Smooth muscle cell (in vitro differentiated cells): ENCODE results near the gene DAB1. TPM values are rescaled to one million over a fixed set of nuclear protein-coding genes. Genes with fewer than 3 reads are reported as not detected.

Experiments used
- DNase-seq: peaks from one replicate; lab custom pipeline; 2025; ENCODE audit not compliant: unreplicated experiment; lab: John Stamatoyannopoulos, UW
- H2AFZ ChIP-seq: fragments of 200-600 bp; sonication (generic); 2 replicates; pipeline ENCODE4 v1.6.0; 2016; ENCODE audit warnings: antibody characterized with exemption, low read depth, mild to moderate bottlenecking
- H3F3A ChIP-seq: fragments of 200-600 bp; sonication (generic); 2 replicates; pipeline ENCODE4 v1.6.0; 2017; ENCODE audit warnings: antibody characterized with exemption, low read depth
- H3K27ac ChIP-seq: fragments of 200-600 bp; sonication (generic); 2 replicates; pipeline ENCODE4 v1.5.1; 2016; ENCODE audit warnings: low read depth, mild to moderate bottlenecking
- H3K27me3 ChIP-seq: fragments of 200-600 bp; sonication (generic); 2 replicates; pipeline ENCODE4 v1.6.1; 2016; ENCODE audit warnings: low read depth, mild to moderate bottlenecking
- H3K36me3 ChIP-seq: fragments of 200-600 bp; sonication (generic); 2 replicates; pipeline ENCODE4 v1.5.1; 2016; ENCODE audit warnings: low read depth
- H3K4me1 ChIP-seq: fragments of 200-600 bp; sonication (generic); 2 replicates; pipeline ENCODE4 v1.5.1; 2016; ENCODE audit warnings: low read depth
- H3K4me2 ChIP-seq: fragments of 200-600 bp; sonication (generic); 2 replicates; pipeline ENCODE4 v1.6.0; 2016; ENCODE audit warnings: mild to moderate bottlenecking
- H3K4me3 ChIP-seq: fragments of 200-600 bp; sonication (generic); 2 replicates; pipeline ENCODE4 v1.5.1; 2016; ENCODE audit warnings: mild to moderate bottlenecking
- H3K79me2 ChIP-seq: fragments of 200-600 bp; sonication (generic); 2 replicates; pipeline ENCODE4 v1.6.0; 2016; ENCODE audit warnings: low read depth, mild to moderate bottlenecking
- H3K9ac ChIP-seq: fragments of 200-600 bp; sonication (generic); 2 replicates; pipeline ENCODE4 v1.6.0; 2016; ENCODE audit warnings: low read depth
- H3K9me3 ChIP-seq: fragments of 200-600 bp; sonication (generic); replicated peaks from 2 replicates; pipeline ENCODE4 v1.5.1; 2016; ENCODE audit warnings: low read depth
- H4K20me1 ChIP-seq: fragments of 200-600 bp; sonication (generic); 2 replicates; pipeline ENCODE4 v1.6.0; 2016; ENCODE audit warnings: low read depth
- WGBS: methylation state at CpG from one replicate; pipeline ENCODE4 v1.1.7; 2016; ENCODE audit warnings: low lambda C conversion rate; 5-methylcytosine and 5-hydroxymethylcytosine counted together
- polyA plus RNA-seq: library from polyadenylated mRNA; unstranded; fragments of >200 nt; fragmentation: Nextera tagmentation; extraction: Ambion mirVana; gene quantifications from 2 replicates; pipeline ENCODE4 v1.2.1, GENCODE V29; 2016
- total RNA-seq: library from RNA; depleted of rRNA; stranded (reverse); fragments of >200 nt; gene quantifications from 2 replicates; pipeline ENCODE4 v1.2.3, GENCODE V29; 2014
- TF ChIP-seq, protein P1 (sequence below): fragments of 200-600 bp; sonication (generic); IDR thresholded peaks from 2 replicates; pipeline ENCODE4 v1.5.1; 2017; ENCODE audit warnings: borderline replicate concordance, mild to moderate bottlenecking, antibody characterized with exemption; ENCODE audit not compliant: insufficient read depth, poor library complexity, severe bottlenecking

Gene DAB1
- total and polyA plus RNA-seq, 2 experiments from 2014 or later: 0.22 to 0.30 TPM

DNA sequence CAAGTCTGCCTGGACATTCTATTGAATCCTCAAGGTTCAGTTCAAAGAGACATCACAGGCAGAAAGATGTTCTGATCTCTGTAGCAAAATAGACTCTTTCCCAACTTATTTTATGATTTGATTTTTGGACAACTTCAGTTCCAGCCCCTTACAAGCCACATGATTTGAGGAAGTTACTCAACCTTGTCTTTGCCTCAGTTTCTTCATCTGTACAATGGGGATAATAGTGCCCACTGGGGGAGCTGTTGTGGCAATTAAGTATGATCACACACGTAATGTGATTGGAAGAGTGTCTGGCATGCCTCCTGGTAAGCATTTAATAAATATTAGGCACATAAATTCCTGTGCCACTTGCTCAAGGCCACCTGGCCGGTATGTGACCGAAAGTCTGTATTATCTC lies 130.6 kb downstream of the DAB1 start:
- Histone ChIP-seq H3K27me3 (peaks cover 12% of the 10 kb centered on the region), H3K9ac (no peak overlapping the region), H3K9me3 (no peaks in the 10 kb centered on the region), H3K79me2 (no peaks in the 10 kb centered on the region), H3K4me2 (no peak overlapping the region), H4K20me1 (no peaks in the 10 kb centered on the region), H3K4me3 (no peak overlapping the region), H3F3A (no peaks in the 10 kb centered on the region), H2AFZ (no peak overlapping the region), H3K4me1 (no peaks in the 10 kb centered on the region), H3K27ac (no peak overlapping the region), H3K36me3 (no peaks in the 10 kb centered on the region)
- TF ChIP-seq, protein P1, sequence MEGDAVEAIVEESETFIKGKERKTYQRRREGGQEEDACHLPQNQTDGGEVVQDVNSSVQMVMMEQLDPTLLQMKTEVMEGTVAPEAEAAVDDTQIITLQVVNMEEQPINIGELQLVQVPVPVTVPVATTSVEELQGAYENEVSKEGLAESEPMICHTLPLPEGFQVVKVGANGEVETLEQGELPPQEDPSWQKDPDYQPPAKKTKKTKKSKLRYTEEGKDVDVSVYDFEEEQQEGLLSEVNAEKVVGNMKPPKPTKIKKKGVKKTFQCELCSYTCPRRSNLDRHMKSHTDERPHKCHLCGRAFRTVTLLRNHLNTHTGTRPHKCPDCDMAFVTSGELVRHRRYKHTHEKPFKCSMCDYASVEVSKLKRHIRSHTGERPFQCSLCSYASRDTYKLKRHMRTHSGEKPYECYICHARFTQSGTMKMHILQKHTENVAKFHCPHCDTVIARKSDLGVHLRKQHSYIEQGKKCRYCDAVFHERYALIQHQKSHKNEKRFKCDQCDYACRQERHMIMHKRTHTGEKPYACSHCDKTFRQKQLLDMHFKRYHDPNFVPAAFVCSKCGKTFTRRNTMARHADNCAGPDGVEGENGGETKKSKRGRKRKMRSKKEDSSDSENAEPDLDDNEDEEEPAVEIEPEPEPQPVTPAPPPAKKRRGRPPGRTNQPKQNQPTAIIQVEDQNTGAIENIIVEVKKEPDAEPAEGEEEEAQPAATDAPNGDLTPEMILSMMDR: no peak
- DNase-seq: no peak
- WGBS: 94% methylated on average over 3 of the region's 3 CpGs

DNA sequence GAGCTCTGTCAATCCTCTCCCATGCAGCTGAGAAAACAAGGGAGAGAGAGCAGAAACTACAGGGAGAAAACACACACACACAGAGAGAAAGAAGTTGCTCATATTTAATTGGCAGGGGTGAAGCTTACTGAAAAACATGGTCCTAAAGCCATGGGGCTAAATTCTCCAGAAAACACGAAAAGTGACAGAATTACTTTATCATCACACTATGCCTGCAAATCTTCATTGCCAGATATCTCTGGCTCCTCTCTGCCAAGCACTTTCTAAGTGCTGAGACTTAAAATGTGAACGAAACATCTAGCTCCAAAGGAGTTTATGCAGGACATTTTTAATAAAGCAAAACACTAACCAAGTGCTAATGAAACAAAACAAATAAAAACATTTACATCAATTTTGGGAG lies 134.1 kb downstream of the DAB1 start:
- TF ChIP-seq, protein P1: no peak
- Histone ChIP-seq H3K27me3 (peaks cover 12% of the 10 kb centered on the region), H3K9ac (no peak overlapping the region), H3K36me3 (no peaks in the 10 kb centered on the region), H3K9me3 (no peaks in the 10 kb centered on the region), H3K27ac (no peak overlapping the region), H3F3A (no peaks in the 10 kb centered on the region), H3K4me3 (no peak overlapping the region), H3K4me1 (no peaks in the 10 kb centered on the region), H4K20me1 (no peaks in the 10 kb centered on the region), H2AFZ (no peak overlapping the region), H3K4me2 (no peak overlapping the region), H3K79me2 (no peaks in the 10 kb centered on the region)
- 37% methylated on average over 2 of the region's 2 CpGs for WGBS
- DNase-seq: no peak

DNA sequence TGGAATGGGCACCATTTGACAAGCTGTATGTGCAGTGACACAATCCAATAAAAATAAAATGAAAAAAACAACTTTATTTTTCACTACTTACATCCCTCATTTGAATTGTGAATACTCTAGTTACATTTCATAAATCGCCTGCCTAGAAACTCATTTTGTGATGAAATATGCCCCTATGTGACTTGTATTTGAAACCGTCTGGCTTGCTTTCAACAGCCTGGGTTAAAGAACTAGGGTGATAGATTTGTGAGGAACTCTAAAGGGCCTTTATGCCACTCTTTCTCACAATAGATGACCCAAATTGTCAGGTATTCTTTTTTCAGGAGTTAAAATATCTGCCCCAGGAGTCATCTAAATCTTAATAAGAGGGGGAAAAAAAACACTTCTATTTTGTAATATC lies 137.9 kb downstream of the DAB1 start:
- Histone ChIP-seq H2AFZ (no peak overlapping the region), H4K20me1 (no peaks in the 10 kb centered on the region), H3K27ac (no peak overlapping the region), H3K4me3 (no peak overlapping the region), H3K79me2 (no peaks in the 10 kb centered on the region), H3K9ac (no peak overlapping the region), H3K36me3 (no peaks in the 10 kb centered on the region), H3F3A (no peaks in the 10 kb centered on the region), H3K9me3 (no peaks in the 10 kb centered on the region), H3K4me1 (no peaks in the 10 kb centered on the region), H3K27me3 (peaks cover 12% of the 10 kb centered on the region), H3K4me2 (no peak overlapping the region)
- no peak for DNase-seq
- TF ChIP-seq, protein P1: no peak
- WGBS: 88% methylated on average over 2 of the region's 2 CpGs

DNA sequence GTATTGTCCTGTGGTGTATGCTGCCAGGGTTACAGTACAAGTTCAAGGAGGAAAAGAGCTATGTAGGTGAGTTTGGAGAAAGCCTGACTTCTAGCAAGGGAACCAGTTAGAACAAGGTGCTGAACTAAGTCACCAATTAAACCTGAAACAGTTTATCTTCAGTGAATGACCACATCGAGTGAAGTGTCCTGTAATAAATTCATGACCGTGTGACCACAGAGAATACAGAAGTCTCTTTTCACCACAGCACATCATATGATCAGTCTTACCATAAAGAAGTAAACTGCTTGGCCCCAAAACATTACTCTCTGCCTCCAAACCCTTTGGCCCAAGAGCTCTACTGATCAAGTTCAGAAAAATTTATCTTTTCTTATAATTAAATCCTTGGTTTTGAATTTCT lies 141.4 kb downstream of the DAB1 start:
- WGBS: 86% methylated on average over 2 of the region's 2 CpGs
- H3K27ac ChIP-seq: no peak overlapping the region
- no peaks in the 10 kb centered on the region for H3K79me2 ChIP-seq
- H3F3A ChIP-seq: no peaks in the 10 kb centered on the region
- H3K4me2 ChIP-seq: no peak overlapping the region
- no peaks in the 10 kb centered on the region for H3K4me1 ChIP-seq
- H2AFZ ChIP-seq: no peak overlapping the region
- H3K27me3 ChIP-seq: peaks cover 4% of the 10 kb centered on the region
- H3K9ac ChIP-seq: no peak overlapping the region
- H3K36me3 ChIP-seq: no peaks in the 10 kb centered on the region
- no peaks in the 10 kb centered on the region for H3K9me3 ChIP-seq
- H3K4me3 ChIP-seq: no peak overlapping the region
- DNase-seq: no peak
- TF ChIP-seq, protein P1: no peak
- no peaks in the 10 kb centered on the region for H4K20me1 ChIP-seq
